Measurements from ENCODE around the gene POLA1. TPM values are rescaled to one million over a fixed set of nuclear protein-coding genes. Genes with fewer than 3 reads are reported as not detected.

The POLA1 gene
- total RNA-seq, 1 donor from 2014 or later = 11.1 TPM

GRCh38 chrX:25018682-25019081 is 325.0 kb downstream of the POLA1 start:
- no peaks in the 10 kb centered on the region for H3K36me3 ChIP-seq
- no peak overlapping the region for H3K4me3 ChIP-seq
- no peak for DNase-seq
- no peak for ATAC-seq
- H3K9me3 ChIP-seq = no peaks in the 10 kb centered on the region
- H3K27ac ChIP-seq = no peak overlapping the region
- intact Hi-C loops (cut with DNase I) = no loop called here
- no peak for TF ChIP-seq CTCF (IDR thresholded peaks at IDR 0.05)
- H3K27me3 ChIP-seq = peaks cover 94% of the 10 kb centered on the region
- H3K4me1 ChIP-seq = no peaks in the 10 kb centered on the region

DNA sequence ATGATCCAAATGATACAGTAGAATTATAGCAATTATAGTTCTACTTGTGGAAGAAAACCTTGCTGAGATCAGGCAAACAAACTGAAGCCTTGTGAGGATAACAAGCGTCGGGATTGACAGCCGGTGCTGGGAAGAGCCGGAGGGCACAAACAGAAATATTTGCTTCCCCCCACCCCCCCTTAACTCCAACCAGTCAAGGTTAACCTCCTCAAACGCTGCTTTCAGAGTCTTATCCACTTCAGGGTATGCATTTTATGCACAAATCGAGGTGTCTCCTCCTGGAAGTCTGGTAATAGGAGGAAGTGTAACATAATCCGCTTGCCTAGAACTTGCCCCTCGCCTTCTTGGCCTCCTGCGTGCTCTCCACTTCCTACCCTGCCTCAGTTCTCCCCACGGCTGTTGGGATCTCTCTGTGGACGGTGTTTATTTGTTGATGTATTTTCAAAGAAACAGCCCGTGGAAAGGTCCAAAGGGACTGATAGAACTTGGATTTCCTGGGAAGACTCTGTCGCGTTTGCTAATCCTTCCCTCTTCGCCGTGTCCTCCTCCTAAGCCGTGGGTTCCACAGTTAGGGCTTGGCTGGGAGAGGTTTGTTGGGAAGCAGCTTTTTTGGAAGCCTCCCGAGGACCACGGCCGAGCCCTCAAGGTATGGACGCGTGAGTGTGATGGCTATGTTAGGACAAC is 326.1 kb downstream of the POLA1 start:
- peaks cover 84% of the 10 kb centered on the region for H3K27me3 ChIP-seq
- no peaks in the 10 kb centered on the region for H3K9me3 ChIP-seq
- H3K4me1 ChIP-seq = no peaks in the 10 kb centered on the region
- intact Hi-C loops (cut with DNase I) = no loop called here
- no peak for ATAC-seq
- no peak overlapping the region for H3K27ac ChIP-seq
- DNase-seq = no peak
- H3K36me3 ChIP-seq = no peaks in the 10 kb centered on the region
- H3K4me3 ChIP-seq = no peak overlapping the region
- no peak for TF ChIP-seq CTCF (IDR thresholded peaks at IDR 0.05)

GRCh38 chrX:25020391-25020904 is 326.7 kb downstream of the POLA1 start:
- Histone ChIP-seq H3K36me3 (no peaks in the 10 kb centered on the region), H3K4me3 (no peak overlapping the region), H3K27me3 (peaks cover 78% of the 10 kb centered on the region), H3K27ac (no peak overlapping the region), H3K4me1 (no peaks in the 10 kb centered on the region), H3K9me3 (no peaks in the 10 kb centered on the region)
- intact Hi-C loops (cut with DNase I) = no loop called here
- no peak for DNase-seq
- no peak for ATAC-seq
- TF ChIP-seq CTCF (IDR thresholded peaks at IDR 0.05) = no peak

DNA sequence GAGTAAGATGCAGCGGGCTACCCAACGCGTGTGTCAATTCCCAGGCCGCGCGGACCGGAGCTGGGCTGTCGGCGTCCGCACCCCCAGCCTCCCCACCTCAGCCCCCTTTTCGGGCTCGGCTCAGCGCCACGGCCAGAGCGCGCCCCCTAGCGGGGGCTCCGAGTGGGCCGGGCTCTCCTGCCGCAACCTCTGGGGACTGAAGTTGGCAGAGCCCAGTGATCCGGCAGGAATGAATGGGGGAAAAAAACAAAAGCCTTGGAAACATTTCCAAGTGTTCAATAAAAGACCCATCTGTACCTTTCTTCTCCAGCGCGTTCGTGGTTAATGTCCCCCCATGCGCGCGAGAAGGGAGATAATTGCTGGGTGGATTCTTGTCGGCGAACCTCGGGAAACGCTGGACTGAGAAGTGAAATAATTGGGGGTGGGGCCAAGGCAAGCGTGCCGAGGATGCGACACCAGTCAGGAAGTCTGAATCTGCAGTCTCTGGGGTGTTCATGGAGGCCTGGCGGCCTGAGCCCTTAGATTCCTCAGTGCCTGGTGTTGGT is 327.3 kb downstream of the POLA1 start:
- ATAC-seq = peak; percentile 54
- H3K27me3 ChIP-seq = peaks cover 74% of the 10 kb centered on the region
- TF ChIP-seq CTCF (IDR thresholded peaks at IDR 0.05) = peak; percentile 37
- H3K36me3 ChIP-seq = no peaks in the 10 kb centered on the region
- H3K27ac ChIP-seq = no peak overlapping the region
- H3K4me1 ChIP-seq = no peaks in the 10 kb centered on the region
- intact Hi-C loops (cut with DNase I) = no loop called here
- H3K4me3 ChIP-seq = no peak overlapping the region
- DNase-seq = no peak
- H3K9me3 ChIP-seq = no peaks in the 10 kb centered on the region

DNA sequence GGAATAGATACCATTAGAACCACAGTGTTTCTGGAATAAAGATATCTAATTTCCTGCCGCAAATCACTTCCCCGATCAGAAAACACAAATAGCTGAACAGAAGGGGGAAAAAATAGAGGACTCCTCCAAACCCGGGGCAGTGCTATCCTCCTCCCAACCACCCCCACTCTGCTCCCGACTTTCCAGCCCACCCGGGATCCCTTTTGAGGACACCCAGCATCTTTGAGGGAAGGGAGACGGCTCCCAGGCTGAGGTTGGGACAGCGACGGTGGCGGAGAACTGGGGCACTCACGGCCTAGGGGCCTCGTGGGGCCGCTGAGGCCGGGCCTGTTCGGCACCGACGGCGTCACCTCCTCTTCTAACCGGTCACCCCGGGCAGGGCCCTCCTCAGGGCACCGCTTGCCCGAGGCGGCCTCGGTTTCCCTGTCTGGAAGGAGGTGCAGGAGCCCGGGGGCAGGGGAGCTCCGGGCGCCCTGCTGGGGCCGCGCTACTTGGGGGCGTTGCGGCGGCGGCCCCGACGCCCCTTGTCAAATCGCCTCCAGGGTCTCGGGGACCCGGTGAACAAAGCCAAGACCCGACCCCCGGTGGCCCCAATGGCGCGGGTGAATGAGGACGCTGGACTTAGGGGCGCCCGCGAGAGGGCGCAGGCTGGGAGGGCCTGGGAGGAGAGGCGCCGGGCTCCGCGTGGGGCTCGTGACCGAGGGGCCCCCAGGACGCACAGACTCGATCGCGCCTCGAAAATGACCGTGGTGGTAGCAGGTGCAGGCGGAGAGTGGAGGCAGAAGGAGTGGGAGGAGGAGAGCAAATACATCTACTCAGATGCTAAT is 329.0 kb downstream of the POLA1 start:
- H3K4me1 ChIP-seq = no peaks in the 10 kb centered on the region
- no peak for TF ChIP-seq CTCF (IDR thresholded peaks at IDR 0.05)
- H3K9me3 ChIP-seq = no peaks in the 10 kb centered on the region
- no peaks in the 10 kb centered on the region for H3K36me3 ChIP-seq
- DNase-seq = no peak
- ATAC-seq = no peak
- H3K27ac ChIP-seq = no peak overlapping the region
- no peak overlapping the region for H3K4me3 ChIP-seq
- peaks cover 56% of the 10 kb centered on the region for H3K27me3 ChIP-seq
- intact Hi-C loops (cut with DNase I) = no loop called here
